ENCODE data around the gene UNC5B.

- no peak for TF ChIP-seq CTCF (IDR thresholded peaks at IDR 0.05)
- TF ChIP-seq POLR2A (IDR thresholded peaks at IDR 0.05), result no peak
Observed at GRCh38 chr10:71219918-71220688, 7.7 kb downstream of the UNC5B start.
